ENCODE measurements around the gene RASSF3.
"Not testable (repeated sequence)": the region's sequence is repeated elsewhere in the genome, so short reads cannot be mapped to it uniquely, and the experiment has no call there.

Gene RASSF3

DNA sequence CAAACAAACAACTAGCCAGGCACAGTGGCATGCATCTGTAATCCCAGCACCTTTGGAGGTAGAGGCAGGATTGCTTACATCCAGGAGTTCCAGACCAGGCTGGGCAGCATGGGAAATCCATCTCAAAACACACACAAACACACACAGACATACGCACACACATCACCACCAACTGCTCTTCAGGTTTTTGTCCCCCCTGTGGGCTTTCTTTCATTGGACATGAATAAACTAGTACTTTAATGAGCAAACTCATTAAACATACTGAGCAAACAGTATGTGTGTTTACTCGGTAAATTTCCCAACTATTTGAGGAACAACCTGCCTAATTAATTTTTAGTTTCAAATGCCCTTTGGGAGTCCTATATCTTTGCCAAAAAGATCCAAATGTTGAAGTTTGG, 10.1 kb upstream of the RASSF3 start:
- DNase-seq, result no peak

DNA sequence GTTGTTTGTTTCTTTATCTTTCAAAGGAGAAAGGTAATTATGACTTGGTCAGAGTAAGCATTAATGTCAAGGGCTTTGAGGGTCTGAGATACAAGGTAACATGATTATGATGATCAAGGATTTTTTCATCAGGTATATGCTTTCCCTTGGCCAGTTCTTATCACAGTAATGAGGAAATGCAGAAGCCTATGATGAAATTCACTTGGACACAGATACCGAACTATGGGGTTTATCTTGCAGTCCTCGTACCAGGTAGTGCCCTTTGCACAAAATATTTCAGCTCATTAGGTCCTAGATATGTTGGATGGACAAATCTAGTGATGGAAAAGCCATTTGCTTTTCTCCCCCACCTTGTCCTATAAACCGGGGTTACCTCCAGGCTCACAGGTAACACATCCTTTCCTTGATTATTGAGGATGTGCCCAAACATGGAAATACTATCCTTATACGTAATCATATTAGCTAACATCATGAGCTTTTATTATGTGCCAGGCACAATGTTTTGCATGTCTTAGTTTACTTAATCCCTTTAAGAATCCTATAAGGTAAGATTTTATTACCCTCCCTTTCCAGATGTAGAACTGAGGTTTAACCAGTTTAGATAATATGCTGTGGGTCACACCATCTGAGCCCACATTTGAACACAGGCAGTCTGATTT, 7.0 kb upstream of the RASSF3 start:
- DNase-seq, result no peak

GRCh38 chr12:64608901-64609535, 1.3 kb upstream of the RASSF3 start:
- DNase-seq, result no peak

- DNase-seq, result no peak
Observed at GRCh38 chr12:64609536-64610078, 688 bp upstream of the RASSF3 start.

DNA sequence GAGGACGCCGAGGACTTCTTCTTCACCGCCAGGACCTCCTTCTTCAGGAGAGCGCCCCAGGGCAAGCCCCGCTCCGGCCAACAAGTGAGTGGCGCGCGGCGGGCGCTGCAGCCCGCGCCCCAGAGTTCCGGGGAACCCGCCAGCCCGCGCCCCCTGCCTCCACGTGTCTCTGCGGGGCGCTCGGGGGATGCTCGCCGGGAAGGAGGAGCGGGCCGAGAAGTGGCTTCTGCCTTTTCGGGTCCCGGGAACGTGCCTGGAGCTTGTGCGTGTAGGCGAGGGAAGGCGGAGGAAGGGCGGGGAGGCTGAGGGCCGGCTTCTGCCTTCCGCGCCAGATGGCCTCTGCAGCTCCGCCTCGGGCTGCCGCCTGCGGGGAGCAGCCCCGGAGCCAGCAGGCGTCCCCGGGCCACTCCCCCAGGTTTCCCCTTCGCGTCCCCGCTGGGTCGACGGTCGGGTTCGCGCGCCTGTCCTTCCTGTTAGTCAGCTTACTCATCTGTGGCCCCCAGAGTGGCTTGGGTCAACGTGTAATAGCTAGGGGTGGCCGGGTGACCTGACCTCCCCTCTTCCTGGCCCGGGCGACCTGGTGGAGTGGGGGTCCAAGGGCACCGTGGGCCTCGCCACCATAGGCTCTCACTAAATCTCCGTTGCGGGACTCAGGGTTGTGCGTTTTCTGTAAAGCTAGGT, 505 bp downstream of the RASSF3 start:
- DNase-seq, result peak; percentile 20

DNA sequence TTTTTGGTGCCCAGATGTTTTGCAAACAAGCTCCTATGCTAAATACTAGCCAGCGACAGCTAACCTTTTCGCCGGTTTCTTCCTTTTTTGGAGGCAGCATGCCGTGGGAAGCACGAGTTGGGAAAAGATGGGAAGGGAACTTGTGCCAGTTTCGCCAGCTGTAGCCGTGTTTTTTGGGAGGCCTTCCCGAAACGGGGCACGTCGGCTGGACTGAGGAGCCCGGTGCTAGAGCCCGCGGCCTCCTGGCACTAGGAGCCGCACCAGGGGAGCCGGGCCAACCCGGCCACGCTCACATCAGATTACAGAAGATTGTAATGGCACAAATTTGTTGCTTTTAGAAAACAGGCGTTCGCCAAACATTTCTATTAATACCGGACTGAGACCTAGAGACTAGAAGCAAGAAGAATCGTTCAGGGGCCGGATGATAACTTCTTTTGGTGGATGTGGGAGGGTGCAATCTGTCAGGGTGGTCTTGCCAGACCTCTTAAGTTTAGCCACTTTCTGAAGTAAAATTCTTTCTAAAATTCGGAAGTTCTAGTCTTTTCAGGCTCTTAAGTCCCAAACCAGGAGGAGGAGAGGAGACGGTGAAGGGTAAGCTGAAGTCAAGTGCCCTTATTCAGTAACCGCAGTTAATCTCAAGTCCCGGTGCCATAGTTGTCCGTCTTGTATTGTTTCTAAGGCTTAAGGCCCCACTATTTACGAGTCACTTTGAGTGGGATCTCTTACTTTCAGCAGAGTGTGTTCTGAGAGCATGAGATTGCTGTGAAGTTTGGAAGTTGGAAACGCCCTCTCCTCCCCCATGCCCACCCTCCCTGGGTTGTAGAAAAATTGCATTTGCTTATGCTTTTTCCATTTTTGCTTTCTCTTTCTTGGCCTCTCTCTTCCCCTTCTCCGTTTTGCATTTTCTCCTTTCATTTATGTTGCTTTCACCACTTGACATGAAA, 1.3 kb downstream of the RASSF3 start:
- DNase-seq, result no peak

- DNase-seq, result no peak
Observed at GRCh38 chr12:64612843-64613242, 2.5 kb downstream of the RASSF3 start.

- not testable (repeated sequence) for DNase-seq
Observed at GRCh38 chr12:64613775-64614398, 3.6 kb downstream of the RASSF3 start.

- DNase-seq, result no peak
Observed at GRCh38 chr12:64616201-64616600, 5.9 kb downstream of the RASSF3 start.

DNA sequence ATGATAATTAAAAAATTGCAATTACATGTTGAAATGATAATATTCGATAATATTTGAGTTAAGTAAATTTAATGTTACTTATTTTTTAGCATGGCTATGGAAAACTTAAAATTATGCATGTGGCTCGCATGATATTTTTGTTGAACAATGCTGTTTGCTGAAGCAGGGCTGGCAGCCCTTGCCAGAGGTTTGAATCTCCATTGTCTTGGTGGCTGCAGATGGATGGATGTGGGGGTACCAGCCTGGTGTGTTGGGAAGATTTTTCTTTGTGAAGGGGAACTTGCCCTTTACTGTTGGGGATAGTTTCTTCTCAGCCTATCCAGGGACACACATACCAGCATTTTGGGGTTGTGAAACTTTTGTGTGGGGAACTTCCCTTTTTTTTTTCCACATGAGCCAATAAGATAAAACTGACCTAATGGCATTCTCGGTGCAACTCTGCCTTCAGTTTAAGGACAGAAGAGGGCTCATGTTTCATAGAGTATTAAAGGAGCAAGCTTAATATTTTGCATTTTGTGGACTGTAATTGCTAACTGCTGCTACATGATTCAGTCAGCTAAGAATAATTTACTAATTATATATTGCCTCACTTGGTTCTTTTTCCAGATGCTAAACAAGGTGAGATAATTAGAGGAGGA, 8.8 kb downstream of the RASSF3 start:
- DNase-seq, result no peak

GRCh38 chr12:64621257-64621942, 11.1 kb downstream of the RASSF3 start:
- no peak for DNase-seq

GRCh38 chr12:64624035-64624434, 13.7 kb downstream of the RASSF3 start:
- DNase-seq, result no peak

- DNase-seq, result no peak
Observed at GRCh38 chr12:64625243-64626077, 15.2 kb downstream of the RASSF3 start.

GRCh38 chr12:64626588-64626987, 16.3 kb downstream of the RASSF3 start:
- DNase-seq, result not testable (repeated sequence)

GRCh38 chr12:64627771-64628170, 17.5 kb downstream of the RASSF3 start:
- DNase-seq, result no peak

GRCh38 chr12:64631197-64631596, 20.9 kb downstream of the RASSF3 start:
- DNase-seq, result no peak

DNA sequence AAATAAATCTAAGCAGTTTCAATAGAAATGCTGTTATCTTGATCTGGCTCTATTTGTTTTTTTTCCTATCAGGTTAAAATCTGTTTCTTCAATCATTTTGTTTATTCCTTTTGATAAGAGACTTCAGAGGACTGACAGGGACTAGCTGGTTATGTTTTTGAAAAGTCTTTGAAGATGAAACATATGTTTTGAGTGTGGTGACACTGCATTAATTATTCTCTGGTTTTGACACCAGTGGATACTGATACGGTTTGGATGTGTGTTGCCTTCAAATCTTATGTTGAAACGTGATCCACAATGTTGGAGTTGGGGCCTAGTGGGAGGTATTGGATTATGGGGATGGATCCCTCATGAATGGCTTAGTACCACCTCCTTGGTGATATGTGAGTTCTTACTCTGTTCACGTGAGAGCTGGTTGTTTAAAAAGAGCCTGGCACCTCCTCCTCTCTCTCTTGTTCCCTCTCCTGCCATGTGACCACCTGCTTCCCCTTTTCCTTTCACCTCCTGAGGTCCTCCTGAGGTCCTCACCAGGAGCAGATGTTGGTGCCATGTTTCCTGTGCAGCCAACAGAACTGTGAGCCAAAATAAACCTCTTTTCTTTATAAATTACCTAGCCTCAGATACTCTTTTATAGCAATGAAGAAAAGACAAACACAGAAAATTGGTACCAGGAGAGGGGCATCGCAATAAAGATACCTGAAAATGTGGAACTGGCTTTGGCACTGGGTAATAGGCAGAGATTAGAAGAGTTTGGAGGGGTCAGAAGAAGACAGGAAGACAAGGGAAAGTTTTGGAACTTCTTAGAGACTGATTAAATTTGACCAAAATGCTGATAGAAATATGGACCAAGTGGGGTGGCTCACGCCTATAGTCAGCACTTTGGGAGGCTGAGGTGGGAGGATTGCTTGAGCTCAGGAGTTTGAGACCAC, 23.0 kb downstream of the RASSF3 start:
- no peak for DNase-seq

DNA sequence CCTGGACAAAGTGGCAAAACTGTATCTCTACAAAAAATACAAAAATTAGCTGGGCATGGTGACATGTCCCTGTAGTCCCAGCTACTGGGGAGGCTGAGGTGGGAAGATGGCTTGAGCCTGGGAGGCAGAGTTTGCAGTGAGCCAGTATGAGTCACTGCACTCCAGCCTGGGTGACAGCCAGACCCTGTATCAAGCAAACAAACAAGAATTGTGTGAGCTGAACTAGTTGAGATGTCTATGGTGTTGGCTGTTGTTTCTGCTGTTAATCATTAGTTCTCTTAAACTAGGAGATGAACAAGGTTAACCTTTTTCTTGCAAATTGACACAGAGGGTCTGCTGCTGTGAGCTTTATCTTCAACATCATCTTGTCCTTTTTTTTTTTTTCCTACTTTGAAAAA, 23.6 kb downstream of the RASSF3 start:
- no peak for DNase-seq

- DNase-seq, result no peak
Observed at GRCh38 chr12:64634508-64635092, 24.3 kb downstream of the RASSF3 start.

All from NCI-H2107 (cell line).